Left renal cortex interstitium (tissue), 4 donors: Measurements from ENCODE around the gene ACTN2. TPM values are rescaled to one million over a fixed set of nuclear protein-coding genes. Genes with fewer than 3 reads are reported as not detected.

ENCODE experiments used
- DNase-seq, 4 donors: peaks; one replicate each; pipeline ENCODE4 v3.0.0-alpha.2; 2013; ENCODE audit warnings: low read depth in 4 of 4, low spot score in 2 of 4, missing footprints in 1 of 4
- polyA plus RNA-seq, 4 donors: library from polyadenylated mRNA; unstranded; fragments of 120-200 nt; gene quantifications; one replicate each; pipeline ENCODE4 v1.2.1, GENCODE V29; 2013; ENCODE audit not compliant: insufficient read length in 4 of 4

ACTN2 gene
- polyA plus RNA-seq, 4 donors: 0.33 to 1.4 (median 0.58) TPM

- DNase-seq: no peak
Observed at GRCh38 chr1:236689713-236690569, 3.6 kb downstream of the ACTN2 start.

GRCh38 chr1:236691348-236691747 is 5.0 kb downstream of the ACTN2 start:
- no peak for DNase-seq

GRCh38 chr1:236692128-236692527 is 5.8 kb downstream of the ACTN2 start:
- no peak for DNase-seq

- no peak for DNase-seq
Observed at GRCh38 chr1:236692742-236693141, 6.4 kb downstream of the ACTN2 start.

- no peak for DNase-seq
Observed at GRCh38 chr1:236699366-236699765, 13.1 kb downstream of the ACTN2 start.

- no peak for DNase-seq
Observed at GRCh38 chr1:236700903-236701302, 14.6 kb downstream of the ACTN2 start.

- DNase-seq: no peak
Observed at GRCh38 chr1:236701782-236702181, 15.5 kb downstream of the ACTN2 start.

GRCh38 chr1:236702791-236703394 is 16.6 kb downstream of the ACTN2 start:
- no peak for DNase-seq

GRCh38 chr1:236705771-236706170 is 19.5 kb downstream of the ACTN2 start:
- DNase-seq: no peak

- DNase-seq: no peak
Observed at GRCh38 chr1:236706183-236706582, 19.9 kb downstream of the ACTN2 start.

GRCh38 chr1:236710328-236710892 is 24.1 kb downstream of the ACTN2 start:
- DNase-seq: no peak

- peak in 1 of 4 donors; percentile 19 for DNase-seq
Observed at GRCh38 chr1:236716160-236716559, 29.9 kb downstream of the ACTN2 start.

- no peak for DNase-seq
Observed at GRCh38 chr1:236717811-236718210, 31.5 kb downstream of the ACTN2 start.

- DNase-seq: no peak
Observed at GRCh38 chr1:236718328-236718727, 32.0 kb downstream of the ACTN2 start.

- no peak for DNase-seq
Observed at GRCh38 chr1:236720206-236720605, 33.9 kb downstream of the ACTN2 start.

GRCh38 chr1:236720611-236721010 is 34.3 kb downstream of the ACTN2 start:
- DNase-seq: no peak

GRCh38 chr1:236724049-236724448 is 37.8 kb downstream of the ACTN2 start:
- no peak for DNase-seq

GRCh38 chr1:236724506-236724905 is 38.2 kb downstream of the ACTN2 start:
- DNase-seq: no peak

- DNase-seq: no peak
Observed at GRCh38 chr1:236725668-236726067, 39.4 kb downstream of the ACTN2 start.

GRCh38 chr1:236727521-236727920 is 41.2 kb downstream of the ACTN2 start:
- DNase-seq: no peak

GRCh38 chr1:236728752-236729151 is 42.5 kb downstream of the ACTN2 start:
- DNase-seq: no peak

GRCh38 chr1:236733653-236734052 is 47.4 kb downstream of the ACTN2 start:
- no peak for DNase-seq
